Hepatocyte (in vitro differentiated cells): ENCODE data around the gene RPTOR. TPM values are rescaled to one million over a fixed set of nuclear protein-coding genes. Genes with fewer than 3 reads are reported as not detected.

ENCODE experiments used
- DNase-seq: peaks from one replicate; pipeline ENCODE4 v3.0.0-alpha.2; 2016; ENCODE audit warnings: low spot score
- H2AFZ ChIP-seq: fragments of 200-600 bp; sonication (generic); 2 replicates; pipeline ENCODE4 v1.6.0; 2016; ENCODE audit warnings: antibody characterized with exemption, mild to moderate bottlenecking
- H3K27ac ChIP-seq: fragments of 200-600 bp; sonication (generic); 2 replicates; pipeline ENCODE4 v1.5.1; 2016; ENCODE audit warnings: mild to moderate bottlenecking
- H3K27me3 ChIP-seq: fragments of 200-600 bp; sonication (generic); 2 replicates; pipeline ENCODE4 v1.6.1; 2016
- H3K36me3 ChIP-seq: fragments of 200-600 bp; sonication (generic); replicated peaks from 2 replicates; pipeline ENCODE4 v1.5.1; 2016; ENCODE audit warnings: low read depth; ENCODE audit not compliant: insufficient read depth
- H3K4me1 ChIP-seq: fragments of 200-600 bp; sonication (generic); 2 replicates; pipeline ENCODE4 v1.5.1; 2016; ENCODE audit warnings: mild to moderate bottlenecking, moderate library complexity; ENCODE audit not compliant: insufficient read depth
- H3K4me2 ChIP-seq: fragments of 200-600 bp; sonication (generic); 2 replicates; pipeline ENCODE4 v1.6.0; 2016
- H3K4me3 ChIP-seq: fragments of 200-600 bp; sonication (generic); 2 replicates; pipeline ENCODE4 v1.5.1; 2016; ENCODE audit warnings: mild to moderate bottlenecking
- H3K79me2 ChIP-seq: fragments of 200-600 bp; sonication (generic); 2 replicates; pipeline ENCODE4 v1.6.0; 2017; ENCODE audit warnings: mild to moderate bottlenecking
- H3K9me2 ChIP-seq: fragments of 200-600 bp; sonication (generic); replicated peaks from 2 replicates; pipeline ENCODE4 v1.6.0; 2017; ENCODE audit warnings: mild to moderate bottlenecking; ENCODE audit not compliant: insufficient read depth
- H3K9me3 ChIP-seq: fragments of 200-600 bp; sonication (generic); 2 replicates; pipeline ENCODE4 v1.5.1; 2016; ENCODE audit warnings: low read depth, mild to moderate bottlenecking
- H4K20me1 ChIP-seq: fragments of 200-600 bp; sonication (generic); 2 replicates; pipeline ENCODE4 v1.6.0; 2016; ENCODE audit warnings: mild to moderate bottlenecking; ENCODE audit not compliant: insufficient read depth, poor library complexity, severe bottlenecking
- EZH2 ChIP-seq: fragments of 200-600 bp; sonication (generic); IDR thresholded peaks from 2 replicates; pipeline ENCODE4 v1.6.1; 2016; ENCODE audit warnings: antibody characterized with exemption, mild to moderate bottlenecking, borderline replicate concordance
- EZH2phosphoT487 ChIP-seq: fragments of 200-600 bp; sonication (generic); IDR thresholded peaks from one replicate; pipeline ENCODE4 v1.6.1; 2018; ENCODE audit warnings: antibody characterized with exemption, mild to moderate bottlenecking, low read depth, moderate library complexity; ENCODE audit not compliant: unreplicated experiment, severe bottlenecking
- WGBS: methylation state at CpG from one replicate; pipeline ENCODE4 v1.1.6; 2016; ENCODE audit warnings: low lambda C conversion rate; ENCODE audit errors: missing lambda C conversion rate; 5-methylcytosine and 5-hydroxymethylcytosine counted together
- polyA plus RNA-seq: library from polyadenylated mRNA; unstranded; fragments of >200 nt; fragmentation: Nextera tagmentation; extraction: Ambion mirVana; gene quantifications from 2 replicates; pipeline ENCODE4 v1.2.1, GENCODE V29; 2016
- total RNA-seq: library from RNA; depleted of rRNA; stranded (reverse); fragments of >200 nt; gene quantifications from 2 replicates; pipeline ENCODE4 v1.2.3, GENCODE V29; 2014
- TF ChIP-seq, protein P1 (sequence below): fragments of 200-600 bp; sonication (generic); IDR thresholded peaks from 2 replicates; pipeline ENCODE4 v1.5.1; 2016; ENCODE audit warnings: antibody characterized with exemption, mild to moderate bottlenecking; ENCODE audit not compliant: poor library complexity

RPTOR gene
- total and polyA plus RNA-seq, 2 experiments from 2014 or later, result 14.1 to 20.6 TPM

DNA sequence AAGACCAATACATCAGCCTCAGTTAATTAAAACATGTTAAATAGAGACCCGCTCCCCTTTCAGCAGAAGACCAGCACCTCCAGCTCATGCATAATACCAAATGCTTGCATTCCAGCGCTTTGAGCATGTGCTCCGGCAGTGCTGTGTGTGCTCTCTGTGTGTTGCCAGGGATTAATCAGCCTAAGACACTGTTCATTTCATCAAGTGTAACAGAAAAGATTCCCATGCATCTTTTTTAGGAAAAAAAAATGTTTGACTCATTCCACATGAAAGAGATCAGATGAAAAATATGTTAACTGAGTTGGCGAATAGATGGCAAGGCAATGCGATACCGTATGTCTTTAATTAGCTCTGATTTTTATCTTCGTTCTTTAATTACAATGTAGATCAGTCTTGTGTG, 187.6 kb downstream of the RPTOR start:
- WGBS, result 72% methylated on average over 7 of the region's 7 CpGs
- Histone ChIP-seq H3K4me2 (no peak overlapping the region), H3K9me2 (no peaks in the 10 kb centered on the region)

DNA sequence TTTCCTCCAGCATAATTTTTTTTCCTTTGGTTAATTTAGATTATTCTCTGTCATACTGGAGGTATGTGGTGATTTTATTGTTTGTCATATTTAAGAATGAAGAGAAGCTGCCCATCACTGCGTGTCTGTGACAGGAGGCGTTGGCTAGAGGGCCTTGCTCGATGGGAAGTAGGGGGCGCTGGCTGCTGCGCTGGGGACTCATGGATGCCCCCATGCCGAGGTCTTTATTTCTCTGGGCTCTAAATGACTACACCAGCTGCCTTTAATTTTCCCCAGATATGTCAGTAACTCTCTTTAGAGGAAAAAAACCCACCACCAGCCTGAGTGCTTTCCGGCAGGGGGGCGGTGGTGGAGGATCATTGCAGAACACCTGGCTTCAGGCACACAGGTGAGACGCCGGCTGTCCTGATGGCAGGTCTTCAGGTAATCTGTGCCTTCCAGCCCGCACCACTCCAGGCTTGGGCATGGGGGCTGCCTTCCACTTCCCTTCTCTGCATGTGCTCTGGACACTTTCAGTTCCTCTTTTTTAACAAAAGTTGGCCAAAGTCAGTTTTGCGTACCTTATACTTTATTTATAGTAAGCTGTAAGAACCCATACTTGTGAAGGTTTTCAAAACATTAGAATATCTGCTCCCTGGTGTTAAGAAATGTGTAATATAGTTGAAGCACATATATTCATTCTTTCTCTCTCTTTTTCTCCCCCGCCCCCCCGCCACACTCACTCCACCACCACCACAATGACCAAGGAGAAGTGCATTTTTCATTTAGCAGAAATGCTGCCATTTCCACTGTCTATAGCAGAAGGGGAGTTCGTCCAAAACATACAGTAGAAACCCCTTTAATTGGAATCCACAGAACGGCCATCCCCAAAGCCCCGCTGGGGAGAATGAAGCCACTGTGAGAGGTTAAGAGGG, 192.7 kb downstream of the RPTOR start:
- Histone ChIP-seq H3K9me2 (no peaks in the 10 kb centered on the region), H3K79me2 (no peaks in the 10 kb centered on the region), H3K9me3 (no peaks in the 10 kb centered on the region), H3K36me3 (no peaks in the 10 kb centered on the region), H3K4me3 (no peak overlapping the region), H3K27ac (no peak overlapping the region), H4K20me1 (no peaks in the 10 kb centered on the region), H3K4me2 (no peak overlapping the region), H3K27me3 (no peaks in the 10 kb centered on the region), H2AFZ (no peak overlapping the region), H3K4me1 (no peaks in the 10 kb centered on the region)
- TF ChIP-seq EZH2 (no peak), EZH2phosphoT487 (no peak)
- TF ChIP-seq, protein P1, sequence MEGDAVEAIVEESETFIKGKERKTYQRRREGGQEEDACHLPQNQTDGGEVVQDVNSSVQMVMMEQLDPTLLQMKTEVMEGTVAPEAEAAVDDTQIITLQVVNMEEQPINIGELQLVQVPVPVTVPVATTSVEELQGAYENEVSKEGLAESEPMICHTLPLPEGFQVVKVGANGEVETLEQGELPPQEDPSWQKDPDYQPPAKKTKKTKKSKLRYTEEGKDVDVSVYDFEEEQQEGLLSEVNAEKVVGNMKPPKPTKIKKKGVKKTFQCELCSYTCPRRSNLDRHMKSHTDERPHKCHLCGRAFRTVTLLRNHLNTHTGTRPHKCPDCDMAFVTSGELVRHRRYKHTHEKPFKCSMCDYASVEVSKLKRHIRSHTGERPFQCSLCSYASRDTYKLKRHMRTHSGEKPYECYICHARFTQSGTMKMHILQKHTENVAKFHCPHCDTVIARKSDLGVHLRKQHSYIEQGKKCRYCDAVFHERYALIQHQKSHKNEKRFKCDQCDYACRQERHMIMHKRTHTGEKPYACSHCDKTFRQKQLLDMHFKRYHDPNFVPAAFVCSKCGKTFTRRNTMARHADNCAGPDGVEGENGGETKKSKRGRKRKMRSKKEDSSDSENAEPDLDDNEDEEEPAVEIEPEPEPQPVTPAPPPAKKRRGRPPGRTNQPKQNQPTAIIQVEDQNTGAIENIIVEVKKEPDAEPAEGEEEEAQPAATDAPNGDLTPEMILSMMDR, result no peak
- 90% methylated on average over 17 of the region's 17 CpGs for WGBS
- no peak for DNase-seq

More for the DNA sequence above, 187.6 kb downstream of the RPTOR start:
- TF ChIP-seq EZH2phosphoT487, result no peak
- TF ChIP-seq EZH2, result no peak
- no peak for DNase-seq
- Histone ChIP-seq H3K79me2 (peaks cover 10% of the 10 kb centered on the region), H2AFZ (no peak overlapping the region), H3K4me3 (no peak overlapping the region), H4K20me1 (no peaks in the 10 kb centered on the region), H3K36me3 (no peaks in the 10 kb centered on the region), H3K27me3 (no peaks in the 10 kb centered on the region), H3K9me3 (no peaks in the 10 kb centered on the region), H3K4me1 (peaks cover 6% of the 10 kb centered on the region), H3K27ac (no peak overlapping the region)

DNA sequence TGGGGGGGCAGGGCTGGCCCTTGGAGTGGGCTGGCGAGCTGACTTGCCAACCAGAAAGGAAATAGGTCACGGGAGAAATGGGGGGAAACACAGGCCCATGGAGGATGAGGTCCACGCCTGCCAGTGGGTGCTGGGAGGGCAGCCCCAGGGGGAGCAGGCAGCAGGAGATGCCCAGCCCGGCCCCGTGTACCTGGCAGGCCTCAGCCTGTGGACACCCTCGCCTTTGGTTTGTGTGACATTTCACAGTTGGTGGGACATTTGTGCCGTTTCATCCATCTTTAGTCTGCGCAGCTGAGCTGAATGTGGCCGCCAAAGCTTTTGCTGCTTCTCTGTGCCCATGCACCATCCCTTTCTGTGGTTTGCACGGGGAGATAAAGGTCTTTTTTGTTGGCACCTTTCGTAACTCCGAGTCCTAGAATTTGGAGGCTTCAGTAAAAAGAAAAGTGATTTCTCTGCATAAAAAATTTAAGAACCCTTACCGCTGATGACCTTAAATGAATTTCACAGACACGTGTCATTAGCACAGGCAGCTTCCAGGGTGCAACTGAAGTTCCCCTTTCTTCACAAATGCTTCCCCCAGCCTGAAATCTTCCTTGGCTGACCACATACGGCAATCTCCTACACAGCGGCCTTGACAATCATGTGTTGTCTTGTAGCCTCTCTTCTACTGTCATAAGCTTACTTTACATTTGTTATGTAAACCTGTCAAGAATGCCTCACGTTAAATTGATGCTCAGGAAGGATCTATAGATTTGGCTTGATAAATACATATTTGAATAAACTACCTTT, 193.6 kb downstream of the RPTOR start:
- Histone ChIP-seq H4K20me1 (no peaks in the 10 kb centered on the region), H3K4me1 (no peaks in the 10 kb centered on the region), H3K36me3 (no peaks in the 10 kb centered on the region), H3K4me2 (no peak overlapping the region), H3K9me3 (no peaks in the 10 kb centered on the region), H3K9me2 (no peaks in the 10 kb centered on the region), H3K27ac (no peak overlapping the region), H3K79me2 (no peaks in the 10 kb centered on the region), H3K4me3 (no peak overlapping the region), H3K27me3 (no peaks in the 10 kb centered on the region), H2AFZ (no peak overlapping the region)
- DNase-seq, result no peak
- WGBS, result 89% methylated on average over 16 of the region's 17 CpGs
- TF ChIP-seq EZH2phosphoT487 (no peak), EZH2 (no peak)
- TF ChIP-seq, protein P1, result no peak
